ENCODE results near the gene RNASEH2B. TPM values are rescaled to one million over a fixed set of nuclear protein-coding genes. Genes with fewer than 3 reads are reported as not detected.

RNASEH2B gene
- total RNA-seq, 1 experiment from 2014 or later: 60.2 TPM

DNA sequence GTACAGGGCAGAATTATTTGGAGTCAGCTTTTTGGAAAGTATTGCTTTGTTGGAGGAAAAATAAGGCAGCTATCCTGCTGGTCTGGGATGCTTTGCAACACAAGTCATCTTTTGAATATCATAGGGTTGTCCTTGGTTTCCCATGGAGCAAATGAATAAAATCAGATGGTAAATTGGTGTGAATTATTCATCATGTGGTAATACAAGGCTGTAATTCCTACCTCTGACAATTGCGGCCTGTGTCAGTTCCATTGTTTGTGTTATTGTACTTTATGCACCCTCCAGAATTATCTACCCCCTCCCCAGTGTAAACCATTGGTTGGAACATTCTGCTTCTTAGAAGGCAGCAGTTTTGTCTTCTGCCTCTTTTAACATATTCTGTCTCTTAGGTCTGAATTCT, 46.2 kb downstream of the RNASEH2B start:
- no peak for DNase-seq
- no peak for TF ChIP-seq CTCF (IDR thresholded peaks at IDR 0.05; ENCODE audit: insufficient read depth in 1 of 2, low read depth in 1 of 2, low read length in 1 of 2, severe bottlenecking in 1 of 2, unreplicated experiment in 1 of 2)
- H3K36me3 Mint-ChIP-seq (ENCODE audit: insufficient read depth, unreplicated experiment): no peaks in the 10 kb centered on the region
- no peaks in the 10 kb centered on the region for H3K36me3 ChIP-seq (ENCODE audit: control insufficient read depth, insufficient read depth, low read length)
- H3K4me3 ChIP-seq (ENCODE audit: low read depth, low read length): no peak overlapping the region
- BruUV-seq (replicated peaks): no TSS peak
- no peaks in the 10 kb centered on the region for H3K4me1 ChIP-seq
- H3K4me1 Mint-ChIP-seq (ENCODE audit: low read depth, unreplicated experiment): no peaks in the 10 kb centered on the region
- no peaks in the 10 kb centered on the region for H3K9me3 ChIP-seq
- H3K27me3 Mint-ChIP-seq (ENCODE audit: insufficient read depth, unreplicated experiment): no peaks in the 10 kb centered on the region
- intact Hi-C loops (cut with micrococcal nuclease; ENCODE audit: unreplicated experiment): no loop called here
- no peaks in the 10 kb centered on the region for H3K27me3 ChIP-seq (replicated peaks; ENCODE audit: control insufficient read depth, insufficient read depth, low read length)
- H3K9me3 Mint-ChIP-seq (ENCODE audit: unreplicated experiment): no peaks in the 10 kb centered on the region
- CTCF ChIA-PET: no interaction called here
- H3K4me3 Mint-ChIP-seq (ENCODE audit: unreplicated experiment): no peak overlapping the region
- H3K27ac Mint-ChIP-seq (ENCODE audit: unreplicated experiment): no peak overlapping the region
- POLR2A ChIA-PET: no interaction called here

GRCh38 chr13:50957620-50958019, 48.0 kb downstream of the RNASEH2B start:
- Histone ChIP-seq H3K4me3 (ENCODE audit: low read depth, low read length) (no peak overlapping the region), H3K27me3 (replicated peaks; ENCODE audit: control insufficient read depth, insufficient read depth, low read length) (no peaks in the 10 kb centered on the region), H3K36me3 (ENCODE audit: control insufficient read depth, insufficient read depth, low read length) (no peaks in the 10 kb centered on the region), H3K4me1 (no peaks in the 10 kb centered on the region), H3K9me3 (no peaks in the 10 kb centered on the region)
- Mint-ChIP-seq H3K27me3 (ENCODE audit: insufficient read depth, unreplicated experiment) (no peaks in the 10 kb centered on the region), H3K4me1 (ENCODE audit: low read depth, unreplicated experiment) (no peaks in the 10 kb centered on the region), H3K27ac (ENCODE audit: unreplicated experiment) (no peak overlapping the region), H3K36me3 (ENCODE audit: insufficient read depth, unreplicated experiment) (no peaks in the 10 kb centered on the region), H3K4me3 (ENCODE audit: unreplicated experiment) (no peak overlapping the region), H3K9me3 (ENCODE audit: unreplicated experiment) (no peaks in the 10 kb centered on the region)
- POLR2A ChIA-PET: no interaction called here
- intact Hi-C loops (cut with micrococcal nuclease; ENCODE audit: unreplicated experiment): no loop called here
- CTCF ChIA-PET: no interaction called here
- TF ChIP-seq CTCF (IDR thresholded peaks at IDR 0.05; ENCODE audit: insufficient read depth in 1 of 2, low read depth in 1 of 2, low read length in 1 of 2, severe bottlenecking in 1 of 2, unreplicated experiment in 1 of 2): no peak
- no TSS peak for BruUV-seq (replicated peaks)
- DNase-seq: no peak

- no TSS peak for BruUV-seq (replicated peaks)
- peaks cover 12% of the 10 kb centered on the region for H3K36me3 Mint-ChIP-seq (ENCODE audit: insufficient read depth, unreplicated experiment)
- no peak overlapping the region for H3K4me3 Mint-ChIP-seq (ENCODE audit: unreplicated experiment)
- peak; percentile 49 to 57 for DNase-seq
- no peaks in the 10 kb centered on the region for H3K27me3 Mint-ChIP-seq (ENCODE audit: insufficient read depth, unreplicated experiment)
- intact Hi-C loops (cut with micrococcal nuclease; ENCODE audit: unreplicated experiment): loop anchor here (1.0 to 2.0 kb wide), 3 partner anchors 65 to 101 kb away; no protein-coding TSS in a partner anchor
- H3K4me1 Mint-ChIP-seq (ENCODE audit: low read depth, unreplicated experiment): no peaks in the 10 kb centered on the region
- no peaks in the 10 kb centered on the region for H3K36me3 ChIP-seq (ENCODE audit: control insufficient read depth, insufficient read depth, low read length)
- ChIA-PET CTCF (interaction anchor here (0.6 to 1.1 kb wide), 5 partner anchors 20 to 971 kb away, joined by 3 to 6 read pairs (median 5); no protein-coding TSS in a partner anchor), POLR2A (interaction anchor here (0.5 kb wide), 1 partner anchor 618 kb away, joined by 3 read pairs; no protein-coding TSS in a partner anchor)
- H3K27me3 ChIP-seq (replicated peaks; ENCODE audit: control insufficient read depth, insufficient read depth, low read length): no peaks in the 10 kb centered on the region
- TF ChIP-seq CTCF (IDR thresholded peaks at IDR 0.05; ENCODE audit: insufficient read depth in 1 of 2, low read depth in 1 of 2, low read length in 1 of 2, severe bottlenecking in 1 of 2, unreplicated experiment in 1 of 2): peak; percentile 20 to 55
- H3K4me1 ChIP-seq: no peaks in the 10 kb centered on the region
- no peaks in the 10 kb centered on the region for H3K9me3 ChIP-seq
- no peaks in the 10 kb centered on the region for H3K9me3 Mint-ChIP-seq (ENCODE audit: unreplicated experiment)
- no peak overlapping the region for H3K27ac Mint-ChIP-seq (ENCODE audit: unreplicated experiment)
- H3K4me3 ChIP-seq (ENCODE audit: low read depth, low read length): no peak overlapping the region
These were observed 60.1 kb downstream of the RNASEH2B start for GRCh38 chr13:50969691-50970090.

All from Caco-2 (cell line).